IMR-90 (cell line): Measurements from ENCODE around the gene UGT1A1. TPM values are rescaled to one million over a fixed set of nuclear protein-coding genes. Genes with fewer than 3 reads are reported as not detected.

Experiments used
- ATAC-seq: fragments of 200-7000 bp; cut with Tn5 transposase; 2 replicates; pipeline ENCODE4 v1.9.1; 2020; ENCODE audit warnings: low read depth, mild to moderate bottlenecking, moderate library complexity
- BruUV-seq: library from RNA; stranded (reverse); fragments of 400-500 nt; replicated peaks from 2 replicates; lab custom pipeline; 2021; lab: Mats Ljungman, UMichigan
- CTCF ChIA-PET: fragments of 300-600 bp; formaldehyde crosslinking; extraction: SDS; loops from one replicate; lab custom pipeline; 2021; ENCODE audit warnings: antibody characterized with exemption; lab: Yijun Ruan, JAX
- POLR2A ChIA-PET: fragments of 300-600 bp; sonication (Branson Sonifier 250); formaldehyde crosslinking; loops from one replicate; lab custom pipeline; 2022; ENCODE audit warnings: antibody characterized with exemption; ENCODE audit not compliant: unreplicated experiment; lab: Charles Lee
- DNase-seq: peaks from one replicate; pipeline ENCODE4 v3.0.0; 2013
- H2AFZ ChIP-seq: replicated peaks from 2 replicates; pipeline ENCODE3; 2013; ENCODE audit warnings: low read length, mild to moderate bottlenecking; ENCODE audit not compliant: poor library complexity
- H2AK5ac ChIP-seq: 2 replicates; pipeline ENCODE4 v1.6.1; 2013; ENCODE audit warnings: low read depth, low read length, inconsistent platforms
- H2AK9ac ChIP-seq: replicated peaks from 2 replicates; pipeline ENCODE3; 2013; ENCODE audit warnings: mild to moderate bottlenecking, low read depth, low read length, moderate library complexity; ENCODE audit not compliant: poor library complexity
- H2BK120ac ChIP-seq: 2 replicates; pipeline ENCODE4 v1.6.1; 2013; ENCODE audit warnings: low read depth, low read length, inconsistent platforms
- H2BK15ac ChIP-seq: 3 replicates; pipeline ENCODE4 v1.6.1; 2013; ENCODE audit warnings: low read depth, low read length, inconsistent platforms
- H2BK20ac ChIP-seq: 2 replicates; pipeline ENCODE4 v1.6.1; 2013; ENCODE audit warnings: low read depth, mild to moderate bottlenecking, inconsistent platforms, low read length, moderate library complexity
- H2BK5ac ChIP-seq: 2 replicates; pipeline ENCODE4 v1.6.1; 2013; ENCODE audit warnings: mild to moderate bottlenecking, low read depth, low read length, inconsistent platforms; ENCODE audit not compliant: poor library complexity, severe bottlenecking
- H3K14ac ChIP-seq: replicated peaks from 2 replicates; pipeline ENCODE4 v1.6.1; 2013; ENCODE audit warnings: low read depth, low read length, inconsistent platforms
- H3K18ac ChIP-seq: 2 replicates; pipeline ENCODE4 v1.6.1; 2013; ENCODE audit warnings: low read depth, low read length, control low read depth
- H3K23ac ChIP-seq: 2 replicates; pipeline ENCODE4 v1.6.1; 2013; ENCODE audit warnings: low read depth, low read length, inconsistent platforms
- H3K27ac ChIP-seq: 2 replicates; pipeline ENCODE4 v1.5.1; 2013; ENCODE audit warnings: mild to moderate bottlenecking, control low read depth, low read length; ENCODE audit not compliant: insufficient read depth
- H3K27me3 ChIP-seq: 2 replicates; pipeline ENCODE4 v1.6.1; 2013; ENCODE audit warnings: low read length; ENCODE audit not compliant: control insufficient read depth, insufficient read depth
- H3K36me3 ChIP-seq: 2 replicates; pipeline ENCODE4 v1.6.1; 2013; ENCODE audit warnings: low read length, mixed read lengths; ENCODE audit not compliant: control insufficient read depth, insufficient read depth
- H3K4ac ChIP-seq: 2 replicates; pipeline ENCODE4 v1.6.1; 2013; ENCODE audit warnings: low read depth, low read length, inconsistent platforms
- H3K4me1 ChIP-seq: 2 replicates; pipeline ENCODE4 v1.6.1; 2013; ENCODE audit warnings: low read length, mixed read lengths; ENCODE audit not compliant: control insufficient read depth, insufficient read depth
- H3K4me2 ChIP-seq: 2 replicates; pipeline ENCODE4 v1.6.1; 2013; ENCODE audit warnings: low read depth, mild to moderate bottlenecking, control low read depth, low read length, moderate library complexity
- H3K4me3 ChIP-seq: 2 replicates; pipeline ENCODE4 v1.5.1; 2013; ENCODE audit warnings: low read depth, mild to moderate bottlenecking, control low read depth, low read length, moderate library complexity; ENCODE audit not compliant: insufficient read depth
- H3K56ac ChIP-seq: 2 replicates; pipeline ENCODE4 v1.6.1; 2013; ENCODE audit warnings: low read length, inconsistent platforms; ENCODE audit not compliant: insufficient read depth; ENCODE audit errors: extremely low read depth
- H3K79me1 ChIP-seq, 2 experiments: 2 replicates each; pipeline ENCODE4 v1.6.1; 2013; ENCODE audit warnings: low read length in 2 of 2, inconsistent platforms in 1 of 2, low read depth in 1 of 2
- H3K9ac ChIP-seq: 2 replicates; pipeline ENCODE4 v1.6.1; 2013; ENCODE audit warnings: low read depth, low read length, control low read depth
- H3K9me1 ChIP-seq: 2 replicates; pipeline ENCODE4 v1.6.1; 2013; ENCODE audit warnings: low read length, inconsistent platforms; ENCODE audit not compliant: insufficient read depth
- H3K9me3 ChIP-seq: 2 replicates; pipeline ENCODE4 v1.6.1; 2013; ENCODE audit warnings: low read length; ENCODE audit not compliant: control insufficient read depth, insufficient read depth
- H4K20me1 ChIP-seq: 2 replicates; pipeline ENCODE4 v1.6.1; 2013; ENCODE audit warnings: low read length, inconsistent platforms; ENCODE audit not compliant: insufficient read depth
- H4K5ac ChIP-seq: 2 replicates; pipeline ENCODE4 v1.6.1; 2013; ENCODE audit warnings: mild to moderate bottlenecking, low read depth, low read length, control low read depth
- H4K8ac ChIP-seq, 2 experiments: 2 replicates each; pipeline ENCODE4 v1.6.1; 2013; ENCODE audit warnings: low read depth in 2 of 2, low read length in 2 of 2, control low read depth in 1 of 2, inconsistent platforms in 1 of 2
- H4K91ac ChIP-seq: 2 replicates; pipeline ENCODE4 v1.6.1; 2013; ENCODE audit warnings: low read depth, low read length, inconsistent platforms; ENCODE audit not compliant: insufficient read depth
- BHLHE40 ChIP-seq: fragments of 150-350 bp; IDR thresholded peaks from 2 replicates; pipeline ENCODE4 v1.6.1; 2016; ENCODE audit warnings: mild to moderate bottlenecking, low read depth, low read length
- ELK1 ChIP-seq: fragments of 150-350 bp; IDR thresholded peaks from 2 replicates; pipeline ENCODE4 v1.6.1; 2016; ENCODE audit warnings: low read depth, mild to moderate bottlenecking, low read length, moderate library complexity, borderline replicate concordance
- MAFK ChIP-seq: IDR thresholded peaks from 2 replicates; pipeline ENCODE4 v1.6.1; 2012; ENCODE audit warnings: low read depth, low read length, improper control_type of control experiment
- MAZ ChIP-seq: IDR thresholded peaks from 2 replicates; pipeline ENCODE4 v1.6.1; 2012; ENCODE audit warnings: low read depth, mild to moderate bottlenecking, low read length, improper control_type of control experiment, moderate library complexity, borderline replicate concordance
- MXI1 ChIP-seq: IDR thresholded peaks from 2 replicates; pipeline ENCODE4 v1.6.1; 2012; ENCODE audit warnings: low read depth, mild to moderate bottlenecking, low read length, moderate library complexity, borderline replicate concordance
- NFE2L2 ChIP-seq: fragments of 150-350 bp; IDR thresholded peaks from 2 replicates; pipeline ENCODE4 v1.6.1; 2016; ENCODE audit warnings: low read depth, mild to moderate bottlenecking, low read length
- RAD21 ChIP-seq: IDR thresholded peaks from 2 replicates; pipeline ENCODE4 v1.6.1; 2012; ENCODE audit warnings: low read length, improper control_type of control experiment
- RCOR1 ChIP-seq: IDR thresholded peaks from 2 replicates; pipeline ENCODE4 v1.6.1; 2012; ENCODE audit warnings: mild to moderate bottlenecking, low read length, improper control_type of control experiment; ENCODE audit not compliant: insufficient replicate concordance
- RFX5 ChIP-seq: IDR thresholded peaks from 2 replicates; pipeline ENCODE4 v1.8.0; 2012; ENCODE audit warnings: low read depth, mild to moderate bottlenecking, low read length, moderate library complexity
- USF2 ChIP-seq: fragments of 150-350 bp; IDR thresholded peaks from 2 replicates; pipeline ENCODE4 v1.6.1; 2017; ENCODE audit warnings: mild to moderate bottlenecking, antibody characterized with exemption, low read length, low read depth
- WGBS, 2 experiments: methylation state at CpG; one replicate each; pipeline versions ENCODE4 v1.1.5 to v1.1.7; 2013; ENCODE audit warnings: missing lambda C conversion rate in 2 of 2; ENCODE audit not compliant: insufficient read length in 1 of 2; ENCODE audit errors: extremely low coverage in 2 of 2; 5-methylcytosine and 5-hydroxymethylcytosine counted together
- dilution Hi-C: fragments of 300-500 bp; cut with HindIII; formaldehyde crosslinking; loops from one replicate; pipeline ENCODE4 v1.14.3; 2018; ENCODE audit warnings: low sequenced_read_pairs; ENCODE audit not compliant: unreplicated experiment
- in situ Hi-C: fragments of 300-500 bp; cut with MboI; formaldehyde crosslinking; loops from 3 replicates; pipeline ENCODE4 v1.14.3; 2019; ENCODE audit warnings: low sequenced_read_pairs, inconsistent platforms, mixed read lengths
- intact Hi-C: fragments of 100-400 bp; cut with micrococcal nuclease; formaldehyde crosslinking; loops from 2 replicates; pipeline ENCODE4 v1.10.0; 2022
- polyA plus RNA-seq, 3 experiments: library from polyadenylated mRNA; depleted of rRNA; stranded (reverse); fragments of >200 nt; gene quantifications; 2 replicates each; pipeline ENCODE4 v1.2.3, GENCODE V29; 2012; ENCODE audit warnings: low replicate concordance in 1 of 3
- total RNA-seq: library from RNA; depleted of rRNA; stranded (reverse); fragments of >200 nt; gene quantifications from 2 replicates; pipeline ENCODE4 v1.2.3, GENCODE V29; 2012

UGT1A1 gene
- total and polyA plus RNA-seq, 2 of the 4 experiments (the other 2 are of a cell fraction) = not detected

GRCh38 chr2:233803994-233804393 is 43.9 kb downstream of the UGT1A1 start:
- Histone ChIP-seq H2BK20ac (no peak overlapping the region), H2AK5ac (no peak overlapping the region), H3K4ac (no peak overlapping the region), H2BK5ac (no peak overlapping the region), H3K27ac (no peak overlapping the region), H4K91ac (no peak overlapping the region), H3K9ac (no peak overlapping the region), H3K56ac (no peak overlapping the region), H3K23ac (no peak overlapping the region), H3K4me1 (no peaks in the 10 kb centered on the region), H2BK15ac (no peak overlapping the region), H4K8ac (no peak overlapping the region), H4K5ac (no peak overlapping the region), H3K27me3 (peaks cover 34% of the 10 kb centered on the region), H3K79me1 (no peaks in the 10 kb centered on the region), H2BK120ac (no peak overlapping the region), H3K4me3 (no peak overlapping the region), H3K36me3 (no peaks in the 10 kb centered on the region), H3K4me2 (no peak overlapping the region), H3K14ac (no peak overlapping the region), H2AFZ (peak overlapping the region; percentile 32), H2AK9ac (no peak overlapping the region), H4K20me1 (no peaks in the 10 kb centered on the region), H3K18ac (no peak overlapping the region), H3K9me3 (no peaks in the 10 kb centered on the region; the same call in 1 of the 2 replicates), H3K9me1 (no peaks in the 10 kb centered on the region)
- POLR2A ChIA-PET = no interaction called here
- DNase-seq (no peak), ATAC-seq (no peak)
- TF ChIP-seq RFX5 = no peak
- TF ChIP-seq RAD21 = no peak
- no peak for TF ChIP-seq MXI1
- no peak for TF ChIP-seq MAZ
- no peak for TF ChIP-seq RCOR1
- no peak for TF ChIP-seq USF2
- TF ChIP-seq ELK1 = no peak
- TF ChIP-seq MAFK = no peak
- TF ChIP-seq NFE2L2 = no peak
- TF ChIP-seq BHLHE40 = no peak
- intact Hi-C loops = no loop called here
- dilution Hi-C loops = no loop called here
- CTCF ChIA-PET = no interaction called here
- no TSS peak for BruUV-seq
- WGBS, 2 experiments = no CpG with 5 or more reads among the region's 8 CpGs
- in situ Hi-C loops = no loop called here
